Stimulated activated CD4-positive, alpha-beta T cell treated with anti-CD3 and anti-CD28 coated beads, Interleukin-2, amount 100 ng/mL, for 48 hours (primary cell): ENCODE measurements around the gene MICU1.
"Not testable (repeated sequence)": the region's sequence is repeated elsewhere in the genome, so short reads cannot be mapped to it uniquely, and the experiment has no call there.

Experiments
- DNase-seq, 2 donors: peaks; one replicate each; pipeline ENCODE4 v3.0.0-alpha.2; 2020

MICU1 gene

GRCh38 chr10:72379062-72379461, 246.8 kb downstream of the MICU1 start:
- no peak for DNase-seq

DNA sequence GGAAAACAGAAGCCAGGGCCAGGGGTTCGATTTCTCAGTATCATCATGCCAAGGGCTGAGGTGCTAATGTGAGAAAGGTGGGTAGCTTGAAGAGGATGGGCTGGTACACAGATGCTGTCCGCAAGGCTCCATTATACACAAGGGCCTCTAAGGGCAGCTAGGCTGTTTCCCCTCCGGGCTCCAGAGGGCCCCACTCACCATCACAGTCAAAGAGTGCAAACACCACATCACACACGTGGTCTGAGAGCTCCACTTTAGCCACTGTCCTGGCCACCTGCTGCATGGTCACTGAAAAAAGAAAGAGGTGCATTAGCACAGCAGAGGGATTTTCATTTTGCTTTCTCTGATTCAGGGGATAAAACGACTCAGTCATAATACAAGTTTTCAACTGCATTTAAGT, 250.3 kb downstream of the MICU1 start:
- no peak for DNase-seq

DNA sequence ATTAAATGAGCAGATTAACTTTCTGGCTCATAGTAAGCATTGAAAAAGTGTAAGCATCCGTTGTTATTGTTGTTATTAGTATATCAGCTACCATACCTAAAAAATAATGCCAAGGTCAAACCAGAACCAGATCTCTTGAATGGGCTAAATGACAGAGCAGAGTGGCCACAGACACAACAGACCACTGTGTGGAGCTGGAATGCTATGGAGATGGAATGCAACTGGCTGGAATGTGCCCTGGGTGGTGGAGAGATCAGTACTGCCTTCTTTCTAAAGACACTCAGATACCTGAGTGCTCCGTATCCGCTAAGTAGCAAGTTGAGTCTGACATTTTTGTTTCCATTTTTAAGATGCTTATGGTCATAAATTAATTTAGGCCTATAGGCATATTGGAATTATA, 250.7 kb downstream of the MICU1 start:
- no peak for DNase-seq

GRCh38 chr10:72370201-72370722, 255.6 kb downstream of the MICU1 start:
- DNase-seq: no peak

DNA sequence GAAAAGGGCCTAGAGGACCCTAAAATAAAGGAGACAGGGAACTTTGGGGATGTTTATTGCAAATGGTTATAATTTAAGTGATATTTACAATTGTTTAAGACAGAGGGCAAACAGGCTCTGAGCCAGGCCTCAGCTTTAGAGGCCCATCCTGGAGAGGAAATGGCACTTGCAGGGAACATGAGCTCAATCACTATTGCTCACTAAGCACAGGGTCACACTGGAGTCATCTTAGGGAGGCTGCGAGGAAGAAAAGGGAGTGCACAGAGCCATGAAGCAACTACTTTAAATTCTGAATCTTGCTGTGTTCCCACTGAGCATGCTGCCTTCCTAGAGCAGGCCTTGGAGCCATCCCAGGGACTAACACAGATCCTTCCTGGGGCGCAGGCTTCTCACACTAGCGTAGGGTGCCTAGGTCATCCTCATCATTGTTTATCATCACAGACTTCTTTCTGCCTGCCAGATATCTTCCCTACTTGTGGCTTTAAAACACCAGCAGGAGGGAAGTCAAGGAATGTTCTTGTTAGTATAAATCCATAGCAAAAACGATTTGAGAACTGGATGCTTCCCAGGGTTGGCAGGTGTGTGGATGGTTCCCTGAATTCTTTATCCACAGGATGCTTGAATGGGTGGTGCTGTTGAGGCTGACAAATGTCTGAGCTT, 258.4 kb downstream of the MICU1 start:
- DNase-seq: no peak

DNA sequence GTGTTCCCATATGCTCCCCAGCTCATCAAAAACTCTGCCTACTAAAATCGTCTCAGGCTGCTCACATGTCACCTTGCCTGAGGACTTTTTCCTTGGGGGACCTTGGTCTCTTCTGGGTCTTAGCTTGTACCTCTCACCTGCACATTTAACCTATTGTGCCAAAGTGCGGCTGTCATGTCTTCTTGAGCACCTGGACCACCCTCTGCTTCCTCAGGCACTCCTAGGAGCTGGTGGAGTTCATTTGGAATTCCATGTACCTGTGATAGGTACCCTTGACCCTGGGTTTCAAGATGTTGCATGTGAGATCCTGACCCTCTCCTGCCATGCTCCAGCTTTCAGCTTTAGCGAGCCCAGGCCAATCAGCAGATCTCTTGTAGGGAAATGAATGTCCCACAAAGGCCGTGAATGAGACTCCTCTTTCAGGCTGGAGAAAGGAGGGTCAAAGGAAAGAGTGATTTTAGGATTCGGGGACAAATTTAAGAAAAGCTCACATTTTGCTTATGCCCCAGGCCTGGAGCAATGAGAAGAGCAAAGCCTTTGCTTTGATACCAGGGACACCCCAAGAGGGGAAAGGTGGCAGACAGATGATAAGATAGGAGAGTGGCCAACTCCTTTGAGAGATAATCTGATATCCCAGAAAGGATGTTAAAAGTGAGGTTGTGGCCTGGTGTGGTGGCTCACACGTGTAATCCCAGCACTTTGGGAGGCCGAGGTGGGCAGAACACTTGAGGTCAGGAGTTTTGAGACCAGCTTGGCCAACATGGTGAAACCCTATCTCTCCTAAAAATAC, 260.6 kb downstream of the MICU1 start:
- DNase-seq: no peak

DNA sequence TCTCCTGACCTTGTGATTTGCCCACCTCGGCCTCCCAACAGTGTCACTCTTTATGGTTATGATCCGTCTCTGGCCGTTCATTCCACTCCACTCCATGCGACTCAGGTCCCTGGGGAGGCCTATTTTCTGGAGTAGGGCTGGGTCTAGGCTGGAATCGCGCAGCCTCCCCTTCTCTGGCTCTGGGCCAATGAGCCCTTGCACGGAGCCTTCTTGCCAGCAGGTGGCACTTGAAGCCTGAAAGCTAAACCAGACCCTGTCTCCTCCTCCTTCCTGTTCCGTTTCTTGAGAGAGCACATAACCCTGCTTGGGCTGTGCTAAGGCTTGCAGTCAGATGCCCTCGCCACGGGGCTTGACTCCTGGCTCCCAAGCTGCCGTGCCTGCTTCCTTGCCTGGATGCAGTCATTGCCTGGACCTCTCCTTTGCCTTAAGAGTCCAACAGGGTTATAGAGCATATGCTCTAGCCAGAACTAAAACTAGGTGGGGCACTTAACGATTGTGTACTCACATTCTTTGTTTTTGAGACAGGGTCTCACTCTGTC, 261.6 kb downstream of the MICU1 start:
- DNase-seq: peak; percentile 85 to 86

GRCh38 chr10:72356987-72357386, 268.9 kb downstream of the MICU1 start:
- no peak for DNase-seq

DNA sequence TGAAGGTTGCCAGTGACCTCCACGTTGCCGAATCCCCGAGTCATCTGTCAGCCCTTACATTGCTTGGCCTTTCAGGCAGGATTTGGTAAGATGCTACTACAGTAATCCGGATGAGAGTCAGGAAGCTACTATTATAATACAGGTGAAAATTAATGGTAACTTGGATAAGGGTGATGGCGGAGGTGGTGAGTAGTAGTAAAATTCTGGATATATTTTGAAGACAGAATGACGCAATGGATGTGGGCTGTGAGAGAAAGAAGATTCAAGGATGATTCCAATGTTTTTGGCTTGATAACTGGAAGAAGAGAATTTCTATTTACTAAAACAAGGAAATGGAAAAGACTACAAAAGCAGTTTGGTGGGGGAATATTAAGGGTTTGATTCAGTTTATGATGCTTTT, 269.8 kb downstream of the MICU1 start:
- no peak for DNase-seq

DNA sequence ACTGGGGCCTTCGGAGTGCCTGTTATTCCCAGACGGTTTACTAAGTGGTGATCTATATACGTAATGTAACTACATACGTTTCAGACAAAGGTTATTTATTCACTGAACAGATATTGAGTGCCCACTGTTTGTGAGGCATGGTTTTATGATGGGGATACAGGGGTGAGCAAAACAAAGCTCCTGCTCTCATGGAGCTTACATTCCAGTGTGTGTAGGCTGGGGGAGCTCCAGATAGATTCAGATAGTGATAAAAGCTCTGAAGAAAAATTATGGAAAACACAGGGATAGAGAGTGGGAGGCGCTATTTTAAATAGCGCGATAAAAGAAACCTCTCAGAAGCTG, 270.7 kb downstream of the MICU1 start:
- no peak for DNase-seq

- DNase-seq: peak; percentile 83 to 85
Measured at GRCh38 chr10:72354356-72355213, 271.3 kb downstream of the MICU1 start, which contains the start of gene DNAJB12. TSS of gene DNAJB12 (minus strand) at chr10:72354919. CDS start at chr10:72354897, 22 bp downstream.

- DNase-seq: no peak
Measured at GRCh38 chr10:72353965-72354355, 271.9 kb downstream of the MICU1 start.

GRCh38 chr10:72353028-72353964, 272.6 kb downstream of the MICU1 start:
- no peak for DNase-seq

GRCh38 chr10:72351479-72351878, 274.4 kb downstream of the MICU1 start:
- DNase-seq: no peak

GRCh38 chr10:72349438-72349837, 276.4 kb downstream of the MICU1 start:
- no peak for DNase-seq

GRCh38 chr10:72348282-72348681, 277.6 kb downstream of the MICU1 start:
- no peak for DNase-seq

DNA sequence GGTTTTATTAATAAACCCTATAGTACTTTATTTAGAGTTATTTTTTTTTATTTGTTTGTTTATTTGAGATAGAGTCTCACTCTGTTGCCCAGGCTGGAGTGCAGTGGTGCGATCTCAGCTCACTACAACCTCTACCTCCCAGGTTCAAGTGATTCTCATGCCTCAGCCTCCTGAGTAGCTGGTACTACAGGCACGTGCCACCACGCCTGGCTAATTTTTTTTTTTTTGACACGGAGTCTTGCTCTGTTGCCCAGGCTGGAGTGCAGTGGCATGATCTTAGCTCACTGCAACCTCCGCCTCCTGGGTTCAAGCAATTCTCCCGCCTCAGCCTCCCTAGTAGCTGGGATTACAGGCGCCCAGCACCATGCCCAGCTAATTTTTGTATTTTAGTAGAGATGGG, 279.8 kb downstream of the MICU1 start:
- not testable (repeated sequence) for DNase-seq

DNA sequence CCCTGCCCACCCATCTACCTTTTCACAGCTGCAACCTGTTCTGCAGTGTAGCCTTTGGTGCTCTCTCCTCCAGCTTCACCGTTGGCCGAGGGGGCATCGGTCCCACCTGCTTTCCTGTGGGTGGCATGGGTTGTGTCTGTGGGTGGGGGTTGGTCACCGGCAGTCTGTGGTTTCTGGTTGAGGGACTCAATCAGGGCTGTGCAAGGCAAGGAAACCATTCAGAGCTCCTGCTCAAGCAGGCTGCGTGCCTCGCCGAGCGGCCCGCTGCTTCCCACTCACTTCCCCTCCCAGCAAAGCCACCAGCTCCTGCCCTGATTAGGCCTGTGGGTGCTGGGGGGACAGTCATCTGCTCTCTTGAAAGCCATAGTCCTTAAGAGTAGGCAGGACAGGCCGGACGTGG, 280.9 kb downstream of the MICU1 start:
- no peak for DNase-seq

- DNase-seq: no peak
Measured at GRCh38 chr10:72342911-72343310, 283.0 kb downstream of the MICU1 start.

GRCh38 chr10:72340510-72341261, 285.2 kb downstream of the MICU1 start:
- peak; percentile 85 to 86 for DNase-seq

- no peak for DNase-seq
Measured at GRCh38 chr10:72338180-72338579, 287.7 kb downstream of the MICU1 start.
